ENCODE results near the gene ZNF813.
"Not testable (repeated sequence)": the region's sequence is repeated elsewhere in the genome, so short reads cannot be mapped to it uniquely, and the experiment has no call there.

The ZNF813 gene

GRCh38 chr19:53467485-53468262, at the start of gene ZNF813:
TSS of gene ZNF813 (plus strand) at chr19:53467733. CDS start at chr19:53483823, 16,090 bp downstream.
- in situ Hi-C loops (cut with MboI; ENCODE audit: low sequenced_read_pairs, unreplicated experiment), result no loop called here
- TF ChIP-seq, protein P1, sequence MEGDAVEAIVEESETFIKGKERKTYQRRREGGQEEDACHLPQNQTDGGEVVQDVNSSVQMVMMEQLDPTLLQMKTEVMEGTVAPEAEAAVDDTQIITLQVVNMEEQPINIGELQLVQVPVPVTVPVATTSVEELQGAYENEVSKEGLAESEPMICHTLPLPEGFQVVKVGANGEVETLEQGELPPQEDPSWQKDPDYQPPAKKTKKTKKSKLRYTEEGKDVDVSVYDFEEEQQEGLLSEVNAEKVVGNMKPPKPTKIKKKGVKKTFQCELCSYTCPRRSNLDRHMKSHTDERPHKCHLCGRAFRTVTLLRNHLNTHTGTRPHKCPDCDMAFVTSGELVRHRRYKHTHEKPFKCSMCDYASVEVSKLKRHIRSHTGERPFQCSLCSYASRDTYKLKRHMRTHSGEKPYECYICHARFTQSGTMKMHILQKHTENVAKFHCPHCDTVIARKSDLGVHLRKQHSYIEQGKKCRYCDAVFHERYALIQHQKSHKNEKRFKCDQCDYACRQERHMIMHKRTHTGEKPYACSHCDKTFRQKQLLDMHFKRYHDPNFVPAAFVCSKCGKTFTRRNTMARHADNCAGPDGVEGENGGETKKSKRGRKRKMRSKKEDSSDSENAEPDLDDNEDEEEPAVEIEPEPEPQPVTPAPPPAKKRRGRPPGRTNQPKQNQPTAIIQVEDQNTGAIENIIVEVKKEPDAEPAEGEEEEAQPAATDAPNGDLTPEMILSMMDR (IDR thresholded peaks at IDR 0.05; ENCODE audit: borderline replicate concordance, control extremely low read depth, extremely low read depth, insufficient read depth, missing control alignments), result no peak
- DNase-seq (ENCODE audit: low spot score), result peak; percentile 95

DNA sequence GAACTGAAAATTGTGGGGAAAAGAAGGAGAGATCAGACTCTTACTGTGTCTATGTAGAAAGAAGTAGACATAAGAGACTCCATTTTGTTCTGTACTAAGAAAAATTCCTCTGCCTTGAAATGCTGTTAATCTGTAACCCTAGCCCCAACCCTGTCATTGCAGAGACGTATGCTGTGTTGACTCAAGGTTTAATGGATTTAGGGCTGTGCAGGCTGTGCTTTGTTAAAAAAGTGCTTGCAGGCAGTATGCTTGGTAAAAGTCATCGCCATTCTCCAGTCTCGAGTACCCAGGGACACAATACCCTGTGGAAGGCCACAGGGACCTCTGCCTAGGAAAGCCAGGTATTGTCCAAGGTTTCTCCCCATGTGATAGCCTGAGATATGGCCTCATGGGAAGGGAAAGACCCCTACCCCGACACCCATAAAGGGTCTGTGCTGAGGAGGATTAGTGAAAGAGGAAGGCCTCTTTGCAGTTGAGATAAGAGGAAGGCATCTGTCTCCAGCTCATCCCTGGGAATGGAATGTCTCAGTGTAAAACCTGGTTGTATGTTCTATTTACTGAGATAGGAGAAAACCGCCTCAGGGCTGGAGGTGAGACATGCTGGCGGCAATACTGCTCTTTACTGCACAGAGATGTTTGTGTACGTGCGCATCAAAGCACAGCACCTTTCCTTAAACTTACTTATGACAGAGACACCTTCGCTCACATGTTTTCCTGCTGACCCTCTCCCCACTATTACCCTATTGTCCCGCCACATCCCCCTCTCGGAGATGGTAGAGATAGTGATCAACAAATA, 46.8 kb upstream of the ZNF813 start:
- in situ Hi-C loops (cut with MboI; ENCODE audit: low sequenced_read_pairs, unreplicated experiment); DNase-seq (ENCODE audit: low spot score): not testable (repeated sequence)

DNA sequence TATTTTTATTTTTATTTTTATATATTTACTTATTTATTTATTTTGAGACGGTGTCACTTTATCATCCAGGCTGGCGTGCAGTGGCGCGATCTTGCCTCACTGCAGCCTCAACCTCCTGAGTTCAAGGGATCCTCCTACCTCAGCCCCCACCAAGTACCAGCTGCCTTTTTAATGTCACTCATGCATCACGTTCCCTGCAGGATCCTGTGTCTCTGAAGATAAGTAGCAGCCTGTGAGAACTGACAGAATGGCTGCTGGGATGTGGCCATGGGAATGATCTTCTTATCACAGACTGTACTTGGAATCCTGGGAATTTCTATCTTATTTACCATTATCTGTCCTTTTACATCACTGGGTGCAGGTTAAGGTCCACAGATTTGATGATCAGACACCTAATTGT, 45.0 kb upstream of the ZNF813 start:
- TF ChIP-seq, protein P1 (IDR thresholded peaks at IDR 0.05; ENCODE audit: borderline replicate concordance, control extremely low read depth, extremely low read depth, insufficient read depth, missing control alignments), result no peak
- in situ Hi-C loops (cut with MboI; ENCODE audit: low sequenced_read_pairs, unreplicated experiment), result no loop called here
- DNase-seq (ENCODE audit: low spot score), result no peak

- in situ Hi-C loops (cut with MboI; ENCODE audit: low sequenced_read_pairs, unreplicated experiment); DNase-seq (ENCODE audit: low spot score): not testable (repeated sequence)
Observed at GRCh38 chr19:53423074-53423473, 44.5 kb upstream of the ZNF813 start.

- DNase-seq (ENCODE audit: low spot score); in situ Hi-C loops (cut with MboI; ENCODE audit: low sequenced_read_pairs, unreplicated experiment): not testable (repeated sequence)
Observed at GRCh38 chr19:53423680-53424079, 43.9 kb upstream of the ZNF813 start.

DNA sequence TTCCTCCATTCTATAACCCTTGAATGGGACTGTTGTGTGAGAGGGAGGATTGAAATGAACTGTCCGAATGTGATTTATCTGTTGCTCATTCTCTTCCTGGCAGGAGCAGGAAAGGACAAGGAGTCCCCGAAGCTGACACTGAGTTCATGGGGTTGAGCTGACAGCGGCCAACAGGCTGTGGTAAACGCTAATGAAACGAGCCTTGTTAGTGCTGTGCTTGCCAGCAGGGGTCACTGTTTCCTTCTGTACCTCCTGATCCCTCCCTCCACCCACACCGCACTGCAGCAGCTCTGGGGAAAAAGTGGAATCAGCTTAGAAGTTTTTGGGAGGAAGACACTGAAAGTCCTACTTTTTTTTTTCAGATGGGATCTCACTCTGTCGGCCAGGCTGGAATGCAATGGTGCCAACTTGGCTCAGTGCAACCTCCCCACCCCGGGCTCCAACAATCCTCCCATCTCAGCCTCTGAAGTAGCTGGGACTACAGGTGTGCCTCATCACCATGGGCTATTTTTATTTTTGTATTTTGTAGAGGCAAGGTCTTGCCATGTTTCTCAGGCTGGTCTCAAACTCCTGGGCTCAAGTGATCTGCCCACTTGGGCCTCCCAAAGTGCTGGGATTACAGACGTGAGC, 42.5 kb upstream of the ZNF813 start:
- DNase-seq (ENCODE audit: low spot score), result peak; percentile 45
- TF ChIP-seq, protein P1 (IDR thresholded peaks at IDR 0.05; ENCODE audit: borderline replicate concordance, control extremely low read depth, extremely low read depth, insufficient read depth, missing control alignments), result peak; percentile 46
- in situ Hi-C loops (cut with MboI; ENCODE audit: low sequenced_read_pairs, unreplicated experiment), result no loop called here

- TF ChIP-seq, protein P1 (IDR thresholded peaks at IDR 0.05; ENCODE audit: borderline replicate concordance, control extremely low read depth, extremely low read depth, insufficient read depth, missing control alignments), result no peak
- in situ Hi-C loops (cut with MboI; ENCODE audit: low sequenced_read_pairs, unreplicated experiment), result no loop called here
- peak; percentile 94 for DNase-seq (ENCODE audit: low spot score)
Observed at GRCh38 chr19:53431399-53432087, 36.0 kb upstream of the ZNF813 start, which contains the start of gene ZNF761. TSS of gene ZNF761 (plus strand) at chr19:53431984. CDS start at chr19:53447269, 15,285 bp downstream.
